IPS DF 4.7 (cell line): ENCODE results near the gene TMEM51.

Experiments used
- DNase-seq: peaks from one replicate; pipeline ENCODE4 v3.0.0-alpha.2; 2013; ENCODE audit warnings: low spot score; ENCODE audit errors: extremely low read depth

Gene TMEM51

GRCh38 chr1:15153184-15153841 lies at the start of gene TMEM51:
Gene TMEM51 (plus strand): TSS chr1:15153747. CDS start chr1:15215088, 61,341 bp downstream.
- no peak for DNase-seq

GRCh38 chr1:15103906-15104305 lies 49.6 kb upstream of the TMEM51 start:
- DNase-seq = no peak

- no peak for DNase-seq
Observed at GRCh38 chr1:15104768-15105167, 48.8 kb upstream of the TMEM51 start.

- no peak for DNase-seq
Observed at GRCh38 chr1:15106608-15107007, 46.9 kb upstream of the TMEM51 start.

- no peak for DNase-seq
Observed at GRCh38 chr1:15107058-15107687, 46.4 kb upstream of the TMEM51 start.

GRCh38 chr1:15107911-15108310 lies 45.6 kb upstream of the TMEM51 start:
- no peak for DNase-seq

- DNase-seq = no peak
Observed at GRCh38 chr1:15110128-15110866, 43.2 kb upstream of the TMEM51 start.

- no peak for DNase-seq
Observed at GRCh38 chr1:15110867-15111230, 42.7 kb upstream of the TMEM51 start.

- no peak for DNase-seq
Observed at GRCh38 chr1:15113146-15113545, 40.4 kb upstream of the TMEM51 start.

- DNase-seq = no peak
Observed at GRCh38 chr1:15114884-15115283, 38.7 kb upstream of the TMEM51 start.

GRCh38 chr1:15115542-15116330 lies 37.8 kb upstream of the TMEM51 start:
- DNase-seq = no peak

- DNase-seq = no peak
Observed at GRCh38 chr1:15116966-15117365, 36.6 kb upstream of the TMEM51 start.

- no peak for DNase-seq
Observed at GRCh38 chr1:15117671-15118325, 35.7 kb upstream of the TMEM51 start.

- no peak for DNase-seq
Observed at GRCh38 chr1:15118579-15118978, 35.0 kb upstream of the TMEM51 start.

- DNase-seq = no peak
Observed at GRCh38 chr1:15120251-15120945, 33.1 kb upstream of the TMEM51 start.

- no peak for DNase-seq
Observed at GRCh38 chr1:15122331-15122730, 31.2 kb upstream of the TMEM51 start.

- DNase-seq = no peak
Observed at GRCh38 chr1:15123270-15123669, 30.3 kb upstream of the TMEM51 start.

GRCh38 chr1:15123925-15124324 lies 29.6 kb upstream of the TMEM51 start:
- DNase-seq = no peak

GRCh38 chr1:15124362-15125100 lies 29.0 kb upstream of the TMEM51 start:
- DNase-seq = no peak
